Naive thymus-derived CD4-positive, alpha-beta T cell (primary cell): Measurements from ENCODE around the gene MYBPC2. TPM values are rescaled to one million over a fixed set of nuclear protein-coding genes. Genes with fewer than 3 reads are reported as not detected.

Experiments used
- ATAC-seq: fragments of 150-1000 bp; cut with Tn5 transposase; 2 replicates; pipeline ENCODE4 v1.10.0; 2021; ENCODE audit warnings: mild to moderate bottlenecking, moderate library complexity
- CTCF ChIA-PET: fragments of 350-600 bp; sonication (Branson Sonifier 250); formaldehyde crosslinking; loops from one replicate; lab custom pipeline; 2021; ENCODE audit warnings: antibody characterized with exemption; lab: Charles Lee
- POLR2A ChIA-PET: fragments of 350-600 bp; sonication (Branson Sonifier 250); formaldehyde crosslinking; loops from one replicate; lab custom pipeline; 2021; ENCODE audit warnings: antibody characterized with exemption, inconsistent platforms; lab: Charles Lee
- DNase-seq, 9 donors: peaks; one replicate each; pipeline versions ENCODE4 v3.0.0 to v3.0.0-alpha.2; 2020 to 2022; ENCODE audit warnings: mixed read lengths in 1 of 9
- H3K27ac ChIP-seq: one replicate; pipeline ENCODE4 v1.7.0; 2013; ENCODE audit warnings: mild to moderate bottlenecking, low read depth, low read length, moderate library complexity
- H3K27me3 ChIP-seq, 2 donors: one replicate each; pipeline ENCODE4 v1.7.0; 2013; ENCODE audit warnings: low read length in 2 of 2, mild to moderate bottlenecking in 2 of 2, moderate library complexity in 2 of 2; ENCODE audit not compliant: control insufficient read depth in 2 of 2, insufficient read depth in 2 of 2
- H3K36me3 ChIP-seq, 3 experiments: 1 replicate in 2 of 3; 2 replicates in 1 of 3; pipeline ENCODE4 v1.7.0; 2013; ENCODE audit warnings: low read length in 3 of 3, mild to moderate bottlenecking in 3 of 3, moderate library complexity in 1 of 3; ENCODE audit not compliant: insufficient read depth in 3 of 3, control insufficient read depth in 2 of 3
- H3K4me1 ChIP-seq, 2 donors: one replicate each; pipeline ENCODE4 v1.7.0; 2013; ENCODE audit warnings: low read length in 2 of 2, mild to moderate bottlenecking in 2 of 2, moderate library complexity in 1 of 2; ENCODE audit not compliant: control insufficient read depth in 2 of 2, insufficient read depth in 2 of 2
- H3K4me3 ChIP-seq: 2 replicates; pipeline ENCODE4 v1.7.0; 2013; ENCODE audit warnings: mild to moderate bottlenecking, low read length
- H3K9me3 ChIP-seq, 3 experiments: 1 replicate in 2 of 3; 2 replicates in 1 of 3; pipeline ENCODE4 v1.7.0; 2013; ENCODE audit warnings: low read length in 3 of 3; ENCODE audit not compliant: control insufficient read depth in 2 of 3
- H3K27ac Mint-ChIP-seq, 9 donors: one replicate each; pipeline ENCODE4 v1.8.0; 2020 to 2022; ENCODE audit warnings: mixed read lengths in 9 of 9, mild to moderate bottlenecking in 8 of 9, moderate library complexity in 5 of 9, inconsistent platforms in 2 of 9
- H3K27me3 Mint-ChIP-seq, 5 donors: one replicate each; pipeline ENCODE4 v1.8.0; 2021 to 2022; ENCODE audit warnings: mixed read lengths in 5 of 5, mild to moderate bottlenecking in 1 of 5
- H3K36me3 Mint-ChIP-seq, 5 donors: one replicate each; pipeline ENCODE4 v1.8.0; 2020 to 2022; ENCODE audit warnings: mixed read lengths in 5 of 5, mild to moderate bottlenecking in 3 of 5, inconsistent platforms in 1 of 5
- H3K4me1 Mint-ChIP-seq, 7 donors: one replicate each; pipeline ENCODE4 v1.8.0; 2020 to 2022; ENCODE audit warnings: mixed read lengths in 7 of 7, mild to moderate bottlenecking in 3 of 7, inconsistent platforms in 1 of 7
- H3K4me3 Mint-ChIP-seq, 10 donors: one replicate each; pipeline ENCODE4 v1.8.0; 2020 to 2022; ENCODE audit warnings: mild to moderate bottlenecking in 10 of 10, mixed read lengths in 10 of 10, moderate library complexity in 6 of 10, inconsistent platforms in 2 of 10
- H3K9me3 Mint-ChIP-seq, 11 donors: one replicate each; pipeline ENCODE4 v1.8.0; 2020 to 2022; ENCODE audit warnings: mixed read lengths in 11 of 11, mild to moderate bottlenecking in 4 of 11, inconsistent platforms in 1 of 11, moderate library complexity in 1 of 11
- intact Hi-C, 2 donors: fragments of 100-400 bp; cut with micrococcal nuclease; formaldehyde crosslinking; loops; one replicate each; pipeline ENCODE4 v1.15.1; 2023
- polyA plus RNA-seq, 2 donors: library from polyadenylated mRNA; unstranded; fragments of 300-500 nt; fragmentation: Illumina TruSeq; gene quantifications; one replicate each; pipeline ENCODE4 v1.2.3, GENCODE V29; 2021
- total RNA-seq, 6 experiments: library from RNA in 5 of 6; stranded (reverse) in 5 of 6; gene quantifications; 1 replicate in 5 of 6; 2 replicates in 1 of 6; pipeline ENCODE4 v1.2.3 and lab custom pipeline; 2021 to 2026

MYBPC2 gene
- total and polyA plus RNA-seq, 7 experiments from 2014 or later, result 0.39 to 0.92 TPM; not detected in 5

GRCh38 chr19:50431343-50432220, 1.1 kb upstream of the MYBPC2 start:
- Histone ChIP-seq H3K4me3 (peak overlapping the region; percentile 61), H3K4me1 (peaks cover 0 to 12% of the 10 kb centered on the region in 2 donors), H3K27ac (peak overlapping the region; percentile 73), H3K36me3 (no peaks in the 10 kb centered on the region), H3K9me3 (no peaks in the 10 kb centered on the region), H3K27me3 (no peaks in the 10 kb centered on the region)
- ATAC-seq, result peak; percentile 93
- peak; percentile 80 to 95 (median 89) for DNase-seq
- intact Hi-C loops, result loop anchor here (1.0 to 5.0 kb wide), 7 partner anchors 30 to 80 kb away; partner anchors contain the start of genes EMC10 (in 2 of the 2), GARIN5A (in 2 of the 2), JOSD2 (in 2 of the 2) and POLD1 (in 2 of the 2)
- POLR2A ChIA-PET, result interaction anchor here (1.4 kb wide), 1 partner anchor 56 kb away, joined by 3 read pairs; the partner anchor contains the start of gene NR1H2
- CTCF ChIA-PET, result interaction anchor here (0.6 kb wide), 1 partner anchor 65 kb away, joined by 6 read pairs; no protein-coding TSS in a partner anchor
- H3K36me3 Mint-ChIP-seq, result no peaks in the 10 kb centered on the region
- H3K4me3 Mint-ChIP-seq, result peak overlapping the region; percentile 87 to 100 (median 92)
- H3K27ac Mint-ChIP-seq, result peak overlapping the region; percentile 61 to 94 (median 90)
- peaks cover 0 to 19% (median 12%) of the 10 kb centered on the region in 5 donors for H3K27me3 Mint-ChIP-seq
- H3K9me3 Mint-ChIP-seq, result no peaks in the 10 kb centered on the region
- peaks cover 0 to 23% (median 16%) of the 10 kb centered on the region in 7 donors for H3K4me1 Mint-ChIP-seq

GRCh38 chr19:50433201-50434180, 799 bp downstream of the MYBPC2 start:
- Histone ChIP-seq H3K4me3 (no peak overlapping the region), H3K4me1 (peaks cover 0 to 6% of the 10 kb centered on the region in 2 donors), H3K9me3 (no peaks in the 10 kb centered on the region), H3K27ac (no peak overlapping the region), H3K27me3 (no peaks in the 10 kb centered on the region), H3K36me3 (no peaks in the 10 kb centered on the region)
- H3K36me3 Mint-ChIP-seq, result no peaks in the 10 kb centered on the region
- H3K27ac Mint-ChIP-seq, result peak overlapping the region in 2 of 9 donors; percentile 56 to 82
- intact Hi-C loops, result loop anchor here in 1 of 2 donors (5.0 kb wide), 1 partner anchor 51 kb away; the partner anchor contains the start of gene POLD1
- no peak for DNase-seq
- ATAC-seq, result no peak
- H3K27me3 Mint-ChIP-seq, result peaks cover 0 to 23% (median 16%) of the 10 kb centered on the region in 5 donors
- ChIA-PET CTCF (no interaction called here), POLR2A (interaction anchor here (1.4 kb wide), 1 partner anchor 58 kb away, joined by 3 read pairs; the partner anchor contains the start of gene NR1H2)
- H3K4me3 Mint-ChIP-seq, result peak overlapping the region; percentile 38 to 93 (median 75)
- H3K9me3 Mint-ChIP-seq, result no peaks in the 10 kb centered on the region
- H3K4me1 Mint-ChIP-seq, result peaks cover 0 to 22% (median 16%) of the 10 kb centered on the region in 7 donors

- H3K4me3 ChIP-seq, result no peak overlapping the region
- H3K9me3 ChIP-seq, result no peaks in the 10 kb centered on the region
- no peaks in the 10 kb centered on the region for H3K27me3 ChIP-seq
- Mint-ChIP-seq H3K9me3 (no peaks in the 10 kb centered on the region), H3K4me1 (peaks cover 0 to 16% (median 11%) of the 10 kb centered on the region in 7 donors), H3K36me3 (no peaks in the 10 kb centered on the region), H3K27ac (no peak overlapping the region), H3K4me3 (peak overlapping the region in 1 of 10 donors; percentile 7), H3K27me3 (peaks cover 0 to 22% (median 16%) of the 10 kb centered on the region in 5 donors)
- intact Hi-C loops, result loop anchor here in 1 of 2 donors (5.0 kb wide), 1 partner anchor 52 kb away; the partner anchor contains the start of gene POLD1
- ChIA-PET CTCF (no interaction called here), POLR2A (no interaction called here)
- H3K4me1 ChIP-seq, result peaks cover 0 to 6% of the 10 kb centered on the region in 2 donors
- no peak for DNase-seq
- ATAC-seq, result no peak
- no peaks in the 10 kb centered on the region for H3K36me3 ChIP-seq
- no peak overlapping the region for H3K27ac ChIP-seq
These were observed 1.8 kb downstream of the MYBPC2 start for GRCh38 chr19:50434525-50434924.

GRCh38 chr19:50435221-50435620, 2.5 kb downstream of the MYBPC2 start:
- Mint-ChIP-seq H3K4me3 (no peak overlapping the region), H3K4me1 (peaks cover 0 to 16% (median 11%) of the 10 kb centered on the region in 7 donors), H3K36me3 (no peaks in the 10 kb centered on the region), H3K27ac (no peak overlapping the region), H3K9me3 (no peaks in the 10 kb centered on the region), H3K27me3 (peaks cover 0 to 23% (median 16%) of the 10 kb centered on the region in 5 donors)
- Histone ChIP-seq H3K27ac (no peak overlapping the region), H3K4me1 (peaks cover 0 to 6% of the 10 kb centered on the region in 2 donors), H3K4me3 (no peak overlapping the region), H3K9me3 (no peaks in the 10 kb centered on the region), H3K36me3 (no peaks in the 10 kb centered on the region), H3K27me3 (no peaks in the 10 kb centered on the region)
- CTCF ChIA-PET, result no interaction called here
- ATAC-seq (no peak), DNase-seq (no peak)
- intact Hi-C loops, result no loop called here
- POLR2A ChIA-PET, result no interaction called here

GRCh38 chr19:50435627-50436026, 2.9 kb downstream of the MYBPC2 start:
- H3K4me3 ChIP-seq, result no peak overlapping the region
- H3K9me3 Mint-ChIP-seq, result no peaks in the 10 kb centered on the region
- ChIA-PET CTCF (no interaction called here), POLR2A (no interaction called here)
- intact Hi-C loops, result no loop called here
- H3K27ac Mint-ChIP-seq, result no peak overlapping the region
- peaks cover 0 to 24% (median 15%) of the 10 kb centered on the region in 5 donors for H3K27me3 Mint-ChIP-seq
- H3K36me3 Mint-ChIP-seq, result no peaks in the 10 kb centered on the region
- H3K36me3 ChIP-seq, result no peaks in the 10 kb centered on the region
- H3K4me1 ChIP-seq, result peaks cover 0 to 6% of the 10 kb centered on the region in 2 donors
- no peak for ATAC-seq
- H3K27ac ChIP-seq, result no peak overlapping the region
- peaks cover 0 to 16% (median 10%) of the 10 kb centered on the region in 7 donors for H3K4me1 Mint-ChIP-seq
- H3K27me3 ChIP-seq, result no peaks in the 10 kb centered on the region
- DNase-seq, result no peak
- no peaks in the 10 kb centered on the region for H3K9me3 ChIP-seq
- H3K4me3 Mint-ChIP-seq, result no peak overlapping the region
